Renal pelvis (tissue), 4 donors: ENCODE data around the gene SGMS2. TPM values are rescaled to one million over a fixed set of nuclear protein-coding genes. Genes with fewer than 3 reads are reported as not detected.

Experiments used
- DNase-seq: peaks from one replicate; pipeline ENCODE4 v3.0.0-alpha.2; 2013
- polyA plus RNA-seq, 3 donors: library from polyadenylated mRNA; unstranded; fragments of 120-200 nt; gene quantifications; one replicate each; pipeline ENCODE4 v1.2.1, GENCODE V29; 2013; ENCODE audit not compliant: insufficient read length in 3 of 3

Gene SGMS2
- polyA plus RNA-seq, 3 donors = 10.8 to 15.9 (median 14.2) TPM

DNA sequence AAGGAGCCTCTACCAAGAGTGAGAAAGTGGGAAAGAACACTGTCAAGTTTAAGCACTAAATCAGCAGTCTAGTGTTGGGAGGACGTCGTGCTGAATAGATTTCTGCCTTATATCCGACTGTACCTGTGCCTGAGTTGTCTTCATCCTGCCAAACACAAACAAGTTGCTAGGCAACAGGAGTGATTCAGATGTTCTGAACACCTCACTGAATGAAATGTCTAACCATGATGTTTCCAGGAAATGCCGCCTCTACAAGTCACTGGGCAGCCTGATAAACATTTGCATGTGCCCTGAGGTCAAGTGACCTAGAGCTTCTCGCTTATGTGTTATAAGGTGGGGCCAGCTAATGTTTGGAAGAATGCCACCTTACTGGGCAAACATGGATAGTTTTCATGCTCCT, 37.9 kb downstream of the SGMS2 start:
- no peak for DNase-seq

DNA sequence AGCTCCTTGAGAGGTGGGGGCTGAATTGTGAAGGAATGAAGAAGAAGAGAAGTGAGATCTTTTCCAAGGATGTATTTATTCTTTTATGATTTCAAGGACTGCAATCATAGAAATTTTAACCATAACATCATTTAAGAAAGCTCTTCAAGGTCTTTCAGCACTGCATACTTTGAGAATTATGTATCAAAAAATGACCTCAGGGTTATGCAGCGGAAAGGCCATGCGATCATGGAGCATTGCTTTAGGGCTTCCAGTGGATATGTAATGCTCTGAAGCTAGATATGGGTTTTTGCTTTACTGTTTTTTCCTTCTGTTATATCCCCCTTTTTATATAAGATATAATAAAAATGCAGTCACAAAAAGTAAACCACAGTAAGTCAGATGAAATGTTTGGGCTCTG, 38.7 kb downstream of the SGMS2 start:
- no peak for DNase-seq

DNA sequence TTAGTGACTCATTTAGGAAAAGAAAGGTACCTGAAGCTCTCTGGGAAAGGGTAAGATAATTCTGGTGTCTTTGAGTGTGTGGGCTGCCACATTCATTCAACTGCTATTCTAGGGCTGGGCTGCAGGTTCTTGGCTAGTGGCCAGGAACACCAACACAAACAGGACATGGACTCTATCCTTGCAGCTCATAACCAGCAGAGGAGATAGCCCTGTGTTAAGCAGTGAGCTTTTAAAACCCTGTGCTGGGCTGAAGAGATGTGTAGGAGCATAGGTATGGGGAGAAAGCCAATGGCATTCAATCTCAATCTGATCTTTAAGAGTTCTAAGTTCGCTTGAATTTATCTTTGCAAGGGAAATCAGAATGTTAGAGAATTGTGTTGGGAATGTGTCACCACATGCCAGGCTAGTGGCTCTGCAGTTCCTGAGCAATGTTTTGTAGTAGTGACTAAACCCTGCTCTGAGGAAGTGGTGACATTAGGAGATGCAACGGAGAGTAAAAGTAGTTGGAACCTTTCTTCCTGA, 39.2 kb downstream of the SGMS2 start:
- no peak for DNase-seq

DNA sequence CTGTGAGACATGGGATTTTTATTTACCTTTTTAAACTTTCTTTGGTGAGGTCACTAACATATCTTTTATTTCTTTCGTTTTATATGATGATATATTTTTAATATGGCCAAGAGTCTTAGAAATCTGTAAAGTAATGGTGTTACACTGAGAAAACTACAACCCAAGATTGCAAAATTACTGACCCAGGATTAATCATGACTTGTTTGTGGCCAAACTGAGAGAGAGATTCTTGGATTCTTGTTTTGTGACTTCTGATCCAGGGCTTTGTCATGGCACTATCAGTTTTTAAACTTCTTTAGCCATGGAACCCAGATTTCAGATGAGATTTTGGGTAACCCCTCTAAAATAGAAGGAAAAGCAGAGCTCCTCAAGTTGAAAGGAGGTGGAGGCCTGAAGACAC, 42.0 kb downstream of the SGMS2 start:
- DNase-seq = no peak

DNA sequence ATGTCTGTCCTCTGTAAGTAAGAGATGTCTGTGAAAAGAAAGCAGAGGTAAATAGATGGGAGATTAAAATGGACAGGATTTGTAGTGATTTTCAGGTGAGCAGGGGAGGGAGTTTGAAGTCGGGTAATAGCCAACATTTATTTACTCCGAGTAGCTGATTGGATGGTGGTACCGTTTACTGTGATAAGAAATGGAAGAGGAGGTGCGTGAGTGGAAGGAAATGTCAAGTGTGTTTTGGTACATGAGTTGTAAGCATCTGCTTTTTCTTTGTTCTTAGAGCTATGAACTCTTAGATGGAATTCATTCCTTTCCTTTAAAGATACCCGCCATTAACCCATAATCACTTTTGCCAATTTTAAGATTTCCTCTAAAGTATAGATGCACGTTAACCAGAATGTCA, 45.5 kb downstream of the SGMS2 start:
- DNase-seq = no peak

DNA sequence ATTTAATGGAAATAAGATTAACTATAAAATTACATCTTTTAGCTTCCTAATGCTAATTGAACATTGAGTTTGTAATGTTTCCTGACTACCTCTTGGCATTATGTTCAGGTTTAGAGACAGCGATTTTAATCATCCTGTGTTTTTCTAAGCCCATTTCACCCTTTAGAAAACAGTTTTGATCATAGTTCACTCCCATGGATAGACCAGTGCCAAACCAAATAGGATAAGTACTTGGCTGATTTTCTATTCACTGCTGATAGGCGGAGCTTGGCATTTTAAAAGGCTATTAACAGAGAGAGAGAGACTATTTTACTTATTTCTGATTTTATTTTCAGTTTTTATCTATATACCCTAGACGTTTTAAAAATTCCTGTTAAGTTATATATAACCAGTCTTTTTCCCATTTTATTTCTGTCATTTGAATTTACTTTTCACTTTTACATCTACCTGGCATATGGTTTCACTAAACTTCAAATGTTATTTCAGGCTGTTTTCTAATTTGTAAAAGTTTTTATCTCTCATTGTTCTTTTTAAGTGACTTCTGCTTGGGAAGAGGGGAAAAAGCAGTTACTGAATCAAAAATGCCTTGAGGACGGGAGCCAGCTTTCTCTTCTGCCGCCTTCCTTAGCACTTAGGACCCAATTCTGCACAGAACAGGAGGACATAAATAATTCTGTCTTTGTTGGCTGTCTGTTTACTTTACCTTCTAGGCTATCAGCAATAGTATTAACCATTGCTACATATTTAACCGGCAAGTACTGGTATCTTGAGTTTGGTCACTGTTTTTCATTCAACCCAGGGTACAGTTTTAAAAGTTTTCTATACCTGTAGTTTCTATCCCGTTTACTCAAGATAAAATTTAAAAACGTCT, 46.4 kb downstream of the SGMS2 start:
- DNase-seq = no peak

DNA sequence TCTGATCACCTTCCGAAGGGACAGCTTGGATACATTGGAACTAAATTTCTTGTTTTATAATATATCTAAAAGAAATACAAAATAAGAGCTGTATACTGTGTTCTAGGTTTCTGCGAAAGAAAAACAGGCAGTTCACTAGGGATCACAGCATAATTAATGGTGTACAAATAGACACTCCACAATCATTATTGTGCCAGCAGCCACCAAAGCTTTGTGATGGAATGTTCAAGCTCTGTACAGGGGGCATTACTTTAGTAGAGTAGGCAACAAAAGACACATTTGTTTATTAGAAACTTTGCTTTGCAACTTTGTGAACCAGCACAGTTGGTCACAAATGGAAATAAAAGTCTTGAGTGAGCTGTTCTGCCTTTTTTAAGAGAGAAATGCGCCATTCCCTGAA, 49.3 kb downstream of the SGMS2 start:
- no peak for DNase-seq

DNA sequence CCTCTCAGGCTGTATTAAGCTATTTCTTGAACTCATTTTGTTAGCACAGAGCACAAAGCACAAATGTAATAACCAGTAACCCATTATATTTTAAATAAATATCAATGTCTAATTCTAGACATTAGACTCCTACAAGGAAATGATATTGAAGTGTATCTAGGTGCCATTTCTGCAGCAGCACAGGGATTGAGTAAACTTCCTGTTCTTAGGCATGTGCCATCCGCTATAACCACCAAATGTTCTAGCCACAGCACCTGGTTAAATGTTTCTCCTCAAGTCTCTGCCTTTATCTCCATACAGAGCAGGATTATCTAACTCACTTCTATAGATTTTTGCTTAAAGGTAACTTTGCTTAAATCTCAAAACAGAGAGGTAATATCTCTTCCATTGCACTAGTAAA, 51.4 kb downstream of the SGMS2 start:
- DNase-seq = no peak

DNA sequence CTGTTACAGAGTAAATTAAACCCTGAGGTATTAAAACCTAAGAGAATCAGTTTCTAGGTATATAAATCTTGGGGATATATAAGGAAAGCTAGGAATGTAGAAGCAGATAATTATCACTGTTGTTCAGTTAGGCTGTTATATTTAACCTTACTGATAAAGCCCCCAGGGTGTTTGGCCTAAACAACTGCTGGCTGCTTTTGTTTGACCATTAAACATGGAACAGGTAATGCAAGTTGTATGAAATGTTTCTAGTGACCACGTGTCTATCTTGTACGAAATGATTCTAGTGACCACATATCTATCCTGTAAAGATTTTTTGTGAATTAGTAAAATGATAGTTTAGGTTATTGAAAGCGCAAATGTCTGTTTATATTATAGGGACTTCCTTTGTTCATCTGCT, 52.6 kb downstream of the SGMS2 start:
- DNase-seq = no peak

DNA sequence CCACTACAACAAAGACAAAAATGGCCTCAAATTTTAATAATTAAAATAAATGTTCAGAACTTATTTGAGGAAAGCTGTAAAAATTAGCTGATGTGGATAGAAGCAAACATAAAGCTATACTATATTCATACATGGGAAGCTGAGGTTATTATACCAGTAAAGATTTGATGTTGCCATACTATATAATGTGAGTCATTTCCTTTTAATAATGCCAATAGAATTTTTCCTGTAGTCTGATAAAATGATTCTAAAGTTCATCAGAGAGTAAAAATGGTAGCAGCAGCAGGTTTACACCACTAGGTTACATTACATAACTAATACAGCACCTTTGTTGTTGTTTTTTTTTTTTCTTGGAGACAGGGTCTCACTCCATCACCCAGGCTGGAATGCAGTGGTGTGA, 61.1 kb downstream of the SGMS2 start:
- DNase-seq = no peak

DNA sequence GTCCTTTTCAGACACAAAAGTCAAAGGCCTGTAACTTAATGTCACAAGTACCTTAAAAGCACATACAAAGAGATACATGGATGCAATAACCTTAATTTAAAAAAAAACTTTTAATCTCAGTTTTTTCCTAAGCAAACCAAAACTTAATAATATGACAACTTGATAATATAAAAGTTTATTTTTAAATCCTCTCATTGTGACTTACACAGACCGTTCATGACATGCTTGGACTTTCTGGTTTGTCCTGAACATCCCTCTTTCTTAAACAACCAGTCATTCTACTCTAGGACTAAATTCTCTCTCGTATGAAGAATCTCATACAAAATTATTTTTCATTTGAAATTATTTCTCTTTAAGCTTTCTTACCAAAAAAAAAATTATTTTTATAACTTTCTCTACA, 63.5 kb downstream of the SGMS2 start:
- no peak for DNase-seq

DNA sequence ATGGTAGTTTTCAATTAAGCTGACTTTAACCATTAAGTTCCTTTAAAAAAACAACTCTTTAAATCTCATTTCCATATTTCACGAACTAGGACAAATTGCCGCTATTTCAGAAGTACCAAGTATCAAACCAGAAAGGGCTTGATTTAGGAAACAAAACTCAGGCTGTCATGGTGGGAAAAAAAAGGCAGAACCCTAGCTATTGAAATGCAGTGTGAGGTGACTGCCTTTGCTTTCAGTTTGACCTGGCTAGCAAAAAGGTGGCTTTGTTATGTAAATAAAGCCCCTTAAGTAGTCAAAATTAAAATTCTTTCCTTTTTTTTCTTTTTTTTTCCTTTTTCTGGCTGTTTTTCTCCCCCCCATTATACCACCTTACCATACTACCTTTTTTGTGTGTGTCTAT, 66.0 kb downstream of the SGMS2 start:
- DNase-seq = no peak

DNA sequence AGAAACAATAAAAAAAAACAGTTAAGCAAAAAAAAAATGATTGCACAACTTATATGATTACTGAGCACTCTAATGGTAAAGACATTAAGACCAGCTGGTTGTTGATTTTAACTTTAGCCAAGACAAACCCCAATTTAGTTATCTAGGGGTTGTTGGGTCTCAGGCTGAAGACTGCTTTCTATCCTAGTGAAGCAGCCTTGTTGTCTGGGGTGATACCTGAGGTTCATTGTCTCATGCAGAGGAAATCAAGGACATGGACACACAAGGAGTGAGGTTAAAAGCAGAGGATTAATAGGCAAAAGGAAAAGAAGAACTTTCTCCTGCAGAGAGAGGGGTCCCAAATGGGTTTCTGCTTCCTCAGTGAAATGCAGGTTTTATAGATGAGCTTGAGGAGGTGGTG, 66.6 kb downstream of the SGMS2 start:
- no peak for DNase-seq

DNA sequence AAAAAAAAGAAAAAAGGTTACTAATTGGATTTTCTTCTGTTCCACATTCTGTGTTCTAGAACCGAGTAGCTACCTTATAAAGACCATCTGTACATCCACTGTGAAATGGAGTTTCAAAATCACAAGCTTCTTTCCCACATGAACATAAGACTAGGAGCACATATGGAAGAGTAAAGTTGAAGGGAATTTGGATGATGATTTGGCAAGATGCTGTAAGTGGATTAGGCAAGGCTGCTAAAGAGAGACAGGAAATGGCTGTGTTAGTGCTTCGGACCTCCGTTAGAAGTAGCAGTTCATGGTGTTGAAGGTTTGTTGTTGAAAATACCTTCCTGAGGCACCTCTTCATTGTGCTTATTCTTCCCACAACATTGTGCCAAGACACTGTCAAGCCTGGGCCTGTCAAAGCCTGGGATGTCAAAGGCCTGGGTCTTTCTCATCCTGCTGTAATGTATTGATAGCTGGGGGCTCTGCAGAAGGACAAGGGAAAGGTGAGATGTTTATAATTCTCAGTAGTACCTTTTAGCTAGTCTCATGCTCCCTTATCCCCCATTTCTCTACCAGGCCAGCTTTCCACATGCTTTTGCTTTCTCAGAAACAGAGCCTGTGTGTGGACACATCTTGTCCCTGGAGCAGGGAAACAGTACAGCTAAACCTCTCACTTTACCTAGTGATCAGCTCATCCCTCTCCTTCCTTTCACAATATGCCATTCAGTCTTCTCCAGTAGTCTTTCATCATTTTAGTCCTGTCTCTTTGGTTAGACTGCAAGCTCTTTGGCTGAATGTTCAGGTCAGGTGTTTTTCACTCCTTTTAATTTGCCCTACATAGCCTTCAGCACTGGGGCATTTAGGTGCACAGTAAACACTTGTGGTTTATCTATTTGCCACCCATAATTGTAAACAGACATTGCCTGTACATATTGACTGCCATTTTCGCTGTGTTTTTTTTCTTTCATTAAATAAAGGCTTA, 68.7 kb downstream of the SGMS2 start:
- no peak for DNase-seq

DNA sequence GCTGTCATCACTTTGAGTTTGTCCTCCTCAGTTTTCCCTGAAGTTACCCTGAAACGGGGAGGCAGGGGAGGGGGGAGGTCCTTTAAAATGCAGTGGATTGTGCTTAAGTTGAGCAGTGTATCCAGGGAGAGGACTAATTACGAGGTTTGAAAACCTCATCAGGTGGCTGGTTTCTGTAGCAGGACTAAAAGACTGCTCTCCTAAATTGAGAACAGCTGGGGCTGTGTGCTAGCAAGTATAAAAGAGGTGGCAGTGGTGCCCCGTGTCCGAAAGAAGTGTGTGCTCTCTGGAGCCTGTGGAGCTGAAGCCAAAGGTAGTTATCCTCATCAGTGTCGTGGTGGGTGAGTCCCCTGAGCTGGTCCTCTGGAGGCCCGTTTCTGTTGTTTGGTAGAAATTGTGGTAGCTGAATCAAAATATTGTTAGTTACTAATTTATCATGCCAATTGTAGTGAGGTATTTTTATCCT, 69.4 kb downstream of the SGMS2 start:
- no peak for DNase-seq

DNA sequence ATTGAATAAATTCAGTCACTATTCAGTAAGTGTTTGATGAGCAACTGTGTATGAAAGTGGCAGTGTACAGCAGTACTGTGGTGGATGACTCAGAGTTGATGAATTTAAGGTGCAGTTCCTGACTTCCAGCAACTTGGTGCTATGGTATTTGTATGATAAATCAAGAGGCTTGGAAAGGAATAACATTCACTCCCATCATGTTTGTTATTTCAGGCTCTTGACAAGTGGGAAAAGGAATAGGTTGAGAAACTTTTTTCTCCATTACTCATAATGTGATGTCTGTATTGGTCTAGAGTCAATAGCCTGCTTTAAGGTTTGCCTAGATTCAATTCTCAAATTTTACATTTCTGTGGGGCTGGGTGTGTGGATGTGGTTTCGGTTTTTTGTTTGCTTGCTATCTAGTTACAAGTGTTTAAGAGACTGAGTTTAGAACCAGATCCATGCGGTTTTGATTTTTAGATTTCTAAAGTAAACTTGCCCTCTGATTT, 71.5 kb downstream of the SGMS2 start:
- DNase-seq = peak; percentile 8

DNA sequence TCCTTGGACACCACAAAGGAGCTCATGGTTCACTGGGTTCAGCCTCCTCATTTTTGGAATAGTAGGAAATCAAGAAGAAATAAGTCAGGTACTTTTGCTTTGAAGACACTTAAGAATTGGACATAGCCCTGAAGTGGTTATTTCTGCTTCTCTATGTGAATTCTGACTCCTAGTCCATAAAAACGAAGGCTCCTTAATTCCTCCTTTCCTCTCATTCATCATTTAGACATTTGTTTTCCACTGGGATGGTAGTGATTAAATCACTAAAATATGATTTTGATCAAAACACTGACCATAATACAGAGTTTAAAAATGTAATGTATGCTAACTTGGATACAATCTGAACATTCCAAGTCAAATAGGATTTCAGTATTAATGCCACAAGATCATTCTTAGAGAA, 71.9 kb downstream of the SGMS2 start:
- no peak for DNase-seq

DNA sequence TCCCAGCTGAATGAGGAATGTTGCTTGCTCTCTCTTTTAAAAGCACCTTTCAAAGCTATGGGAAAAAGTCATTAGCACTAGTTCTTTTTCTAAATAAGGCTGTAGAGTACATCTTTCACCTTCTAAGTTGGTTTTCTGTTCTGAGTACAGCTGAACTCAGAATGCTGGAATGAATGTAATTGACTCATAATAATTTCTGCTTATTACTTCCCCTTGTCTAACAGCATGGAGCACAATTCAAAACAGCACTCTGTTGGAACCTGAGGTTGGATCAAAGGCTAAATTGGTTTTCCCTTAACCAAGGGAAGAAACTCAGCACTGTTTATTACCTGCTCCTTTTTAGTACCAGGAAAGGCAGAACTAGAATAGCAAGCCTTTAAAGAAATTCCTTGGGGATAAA, 73.1 kb downstream of the SGMS2 start:
- DNase-seq = no peak

DNA sequence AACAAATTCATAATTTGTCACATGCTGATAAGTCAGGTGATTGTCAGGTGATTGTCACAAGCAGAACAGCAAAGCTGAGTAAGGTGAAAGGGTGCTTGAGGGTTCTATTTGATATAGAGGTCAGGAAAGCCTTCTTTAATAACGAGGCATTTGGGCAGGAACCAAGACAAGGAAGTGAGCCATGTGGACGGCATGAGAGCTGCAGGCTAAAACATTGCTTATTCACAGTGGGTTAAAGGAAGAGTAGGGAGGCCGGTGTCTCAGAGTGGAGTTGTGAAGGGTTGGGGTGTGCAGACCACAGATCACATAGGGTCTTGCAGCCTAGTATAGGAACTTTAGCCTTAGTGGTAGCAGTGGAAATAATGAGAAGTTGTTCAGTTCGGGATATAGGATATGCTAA, 75.3 kb downstream of the SGMS2 start:
- DNase-seq = no peak

DNA sequence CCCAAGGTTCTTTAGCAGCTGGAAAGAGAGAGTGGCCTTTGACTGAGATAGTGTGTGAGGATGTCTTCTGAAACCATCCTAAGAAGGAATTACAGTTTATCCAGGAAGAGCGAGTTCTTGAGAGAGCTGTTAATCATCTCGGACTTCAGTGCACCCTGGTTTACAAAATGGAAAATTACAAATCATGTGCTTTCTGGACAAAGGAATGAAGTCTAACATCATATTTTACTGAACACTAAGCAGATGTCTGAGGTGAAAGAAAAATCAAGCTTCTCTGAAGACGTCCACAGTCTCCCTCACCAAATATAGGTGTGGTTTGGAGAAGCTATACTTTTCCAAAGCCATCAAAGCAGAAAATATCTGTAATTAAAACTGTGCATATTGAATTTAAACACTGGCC, 75.8 kb downstream of the SGMS2 start:
- no peak for DNase-seq

DNA sequence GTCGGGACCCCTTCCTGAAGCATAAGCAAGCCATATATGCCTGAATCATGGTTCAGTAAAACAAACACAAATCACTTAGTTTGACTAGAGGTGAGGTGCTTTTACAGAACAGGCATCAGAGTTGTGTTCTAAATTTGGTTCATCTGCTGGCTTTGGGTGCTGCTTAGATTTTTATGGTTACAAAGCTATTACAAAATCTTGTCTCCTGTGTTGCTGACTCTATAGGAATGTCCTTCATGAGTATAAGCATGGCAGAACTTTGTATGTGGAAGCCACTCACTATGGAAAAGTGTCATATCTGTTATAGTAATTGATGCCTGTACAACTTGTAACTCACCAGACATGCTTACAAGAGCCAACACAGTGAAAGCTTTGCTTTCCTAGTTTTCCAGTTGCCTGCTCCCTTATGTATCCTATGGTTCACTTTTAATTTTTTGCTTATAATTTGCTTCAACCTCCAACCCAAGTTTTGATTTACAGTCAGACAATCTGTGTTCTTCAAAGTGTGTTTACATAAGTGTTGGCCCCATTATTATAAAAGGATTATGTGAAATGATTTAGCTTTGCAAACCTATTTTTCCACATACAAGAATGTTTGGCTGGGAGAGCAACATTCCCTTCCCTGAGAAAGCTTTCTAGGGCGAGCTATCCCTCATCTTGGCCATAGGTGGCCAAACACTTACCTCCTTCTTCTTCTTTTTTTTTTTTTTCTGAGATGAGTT, 76.6 kb downstream of the SGMS2 start:
- DNase-seq = no peak

DNA sequence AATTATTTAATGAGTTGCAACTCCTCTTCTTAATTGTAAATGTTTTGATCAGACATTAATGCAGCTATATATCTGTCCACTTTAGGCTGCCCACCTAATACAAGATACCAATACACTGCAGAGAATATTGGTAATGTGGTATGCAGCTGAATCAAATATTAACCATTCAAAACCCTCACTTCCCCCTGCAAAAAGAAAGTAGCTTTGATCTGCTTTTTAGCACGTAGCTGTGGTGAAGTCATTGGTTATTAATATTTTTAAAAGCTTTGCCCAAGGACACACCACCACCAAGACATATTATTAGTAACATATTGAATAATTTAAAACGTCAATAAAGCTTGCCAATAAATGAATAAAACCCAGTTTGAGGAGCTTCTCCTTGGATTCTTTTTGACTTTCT, 78.0 kb downstream of the SGMS2 start:
- DNase-seq = no peak
